ENCODE results near the gene ARHGAP26.

ARHGAP26 gene

GRCh38 chr5:143195491-143195890 lies 425.3 kb downstream of the ARHGAP26 start:
- no peak overlapping the region for H3K4me3 ChIP-seq (ENCODE audit: low read depth, low read length)
- no peak for TF ChIP-seq CTCF (IDR thresholded peaks at IDR 0.05; ENCODE audit: low read depth, low read length, missing control alignments)
- no peak for DNase-seq (ENCODE audit: low read depth)

GRCh38 chr5:143196601-143197259 lies 426.6 kb downstream of the ARHGAP26 start:
- TF ChIP-seq CTCF (IDR thresholded peaks at IDR 0.05; ENCODE audit: low read depth, low read length, missing control alignments), result no peak
- H3K4me3 ChIP-seq (ENCODE audit: low read depth, low read length), result no peak overlapping the region
- no peak for DNase-seq (ENCODE audit: low read depth)

GRCh38 chr5:143197260-143197656 lies 427.1 kb downstream of the ARHGAP26 start:
- no peak overlapping the region for H3K4me3 ChIP-seq (ENCODE audit: low read depth, low read length)
- DNase-seq (ENCODE audit: low read depth), result no peak
- TF ChIP-seq CTCF (IDR thresholded peaks at IDR 0.05; ENCODE audit: low read depth, low read length, missing control alignments), result no peak

GRCh38 chr5:143198332-143198731 lies 428.2 kb downstream of the ARHGAP26 start:
- no peak for TF ChIP-seq CTCF (IDR thresholded peaks at IDR 0.05; ENCODE audit: low read depth, low read length, missing control alignments)
- no peak for DNase-seq (ENCODE audit: low read depth)
- no peak overlapping the region for H3K4me3 ChIP-seq (ENCODE audit: low read depth, low read length)

GRCh38 chr5:143199161-143199560 lies 429.0 kb downstream of the ARHGAP26 start:
- no peak for TF ChIP-seq CTCF (IDR thresholded peaks at IDR 0.05; ENCODE audit: low read depth, low read length, missing control alignments)
- no peak for DNase-seq (ENCODE audit: low read depth)

GRCh38 chr5:143199843-143200242 lies 429.7 kb downstream of the ARHGAP26 start:
- TF ChIP-seq CTCF (IDR thresholded peaks at IDR 0.05; ENCODE audit: low read depth, low read length, missing control alignments), result no peak
- no peak overlapping the region for H3K4me3 ChIP-seq (ENCODE audit: low read depth, low read length)
- no peak for DNase-seq (ENCODE audit: low read depth)

More at GRCh38 chr5:143199161-143199560, 429.0 kb downstream of the ARHGAP26 start:
- no peak overlapping the region for H3K4me3 ChIP-seq (ENCODE audit: low read depth, low read length)

- TF ChIP-seq CTCF (IDR thresholded peaks at IDR 0.05; ENCODE audit: low read depth, low read length, missing control alignments), result no peak
- no peak overlapping the region for H3K4me3 ChIP-seq (ENCODE audit: low read depth, low read length)
- DNase-seq (ENCODE audit: low read depth), result no peak
Observed at GRCh38 chr5:143200781-143201398, 430.7 kb downstream of the ARHGAP26 start.
